ENCODE results near the gene FAM177B.

- TF ChIP-seq CTCF (conservative IDR thresholded peaks at IDR 0.05; ENCODE audit: low read depth in 2 of 2) (no peak), POLR2AphosphoS5 (IDR thresholded peaks at IDR 0.05; ENCODE audit: low read depth) (no peak)
Measured at GRCh38 chr1:222704260-222704659, 32.7 kb upstream of the FAM177B start.

Measured in GM23338 (cell line).